Left cardiac atrium (tissue), 4 donors: ENCODE measurements around the gene RASGRP2. TPM values are rescaled to one million over a fixed set of nuclear protein-coding genes. Genes with fewer than 3 reads are reported as not detected.
A peak's percentile ranks its signal among the peaks of the same experiment; 100 is the strongest.

Source experiments
- ATAC-seq, 2 donors: fragments of 200-7000 bp; cut with Tn5 transposase; one replicate each; pipeline ENCODE4 v1.9.1; 2020; ENCODE audit warnings: mild to moderate bottlenecking in 2 of 2, moderate library complexity in 2 of 2
- DNase-seq: peaks from one replicate; pipeline ENCODE4 v3.0.0-alpha.2; 2020
- intact Hi-C, 2 donors: fragments of 100-400 bp; cut with DNase I; formaldehyde crosslinking; loops; one replicate each; pipeline versions ENCODE4 v1.14.1 to v1.15.1; 2022 to 2023
- total RNA-seq, 2 donors: library from RNA; stranded (reverse); fragmentation: NEBNext Ultra II Directional; extraction: Animal tissue kit (Norgen Biotek cat#: 25700); gene quantifications; one replicate each; pipeline ENCODE4 v1.2.1, GENCODE V29; 2021
- donor health status: DM: no; HTN: yes; CAD: no.
- donor health status: DM: no; HTN: yes; CAD: no; lungs with severe emphysema.
- donor health status: DM: yes; HTN: yes; CAD: no.
- donor health status: Dilated cardiomyopathy.

The RASGRP2 gene
- total RNA-seq, 2 donors from 2014 or later, result 25.3 to 37.1 TPM

GRCh38 chr11:64724863-64725532 lies 18.9 kb downstream of the RASGRP2 start:
- no peak for ATAC-seq
- intact Hi-C loops, result loop anchor here (5.0 kb wide), 1 partner anchor 38 kb away; no protein-coding TSS in a partner anchor
- DNase-seq, result no peak

DNA sequence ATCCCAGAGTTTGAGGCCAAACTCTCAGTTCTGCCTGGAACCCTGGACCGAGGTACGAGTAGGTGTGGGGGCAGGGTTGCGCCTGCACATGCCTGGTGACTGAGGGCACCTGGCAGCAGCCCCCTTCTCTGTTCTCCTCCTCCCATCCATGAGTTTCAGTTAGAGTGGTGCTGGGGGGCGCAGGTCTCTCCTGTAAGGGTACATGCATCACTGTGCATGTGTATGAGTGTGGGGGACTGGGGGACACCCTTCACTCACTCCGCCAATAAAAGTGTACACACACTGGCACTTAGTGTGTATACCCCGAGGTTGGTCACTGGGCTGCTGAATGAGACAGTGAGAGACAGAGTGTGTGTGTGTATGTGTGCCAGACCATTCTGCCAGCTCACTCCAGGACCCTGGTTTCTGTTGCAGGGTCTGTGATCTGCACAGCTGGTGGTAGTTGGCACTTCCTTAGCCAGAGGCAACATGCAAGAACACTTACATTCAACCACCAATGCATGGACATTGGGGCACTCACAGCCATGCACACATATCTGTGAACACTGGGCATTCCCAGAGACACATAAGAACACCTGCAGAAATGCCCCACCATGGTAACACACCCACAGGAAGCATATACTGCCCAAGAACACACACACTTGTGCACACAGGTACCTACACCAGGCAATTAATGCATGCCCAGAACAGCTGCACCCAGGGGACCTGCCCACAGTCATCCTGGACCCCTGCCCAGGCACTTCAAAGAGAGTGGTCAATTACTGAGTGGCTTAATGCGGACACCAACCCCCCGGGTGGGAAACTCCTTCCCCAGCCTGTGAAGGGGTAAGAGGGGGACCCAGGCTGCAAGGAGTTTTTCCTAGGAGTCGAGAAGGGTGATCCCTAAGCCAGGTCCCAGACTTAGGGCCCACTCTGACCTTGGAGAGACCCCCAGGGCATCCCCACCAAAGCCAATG lies 19.8 kb downstream of the RASGRP2 start:
- intact Hi-C loops, result loop anchor here (5.0 kb wide), 1 partner anchor 37 kb away; no protein-coding TSS in a partner anchor
- ATAC-seq (no peak), DNase-seq (no peak)

GRCh38 chr11:64723117-64723906 lies 20.6 kb downstream of the RASGRP2 start, which contains the start of gene NRXN2:
TSS of gene NRXN2 (minus strand) at chr11:64723197. CDS start at chr11:64713699, 9,498 bp downstream.
- ATAC-seq, result peak; percentile 98
- DNase-seq, result peak; percentile 90
- intact Hi-C loops, result loop anchor here (5.0 kb wide), 1 partner anchor 36 kb away; no protein-coding TSS in a partner anchor

GRCh38 chr11:64722141-64723065 lies 21.5 kb downstream of the RASGRP2 start:
- intact Hi-C loops, result loop anchor here (5.0 kb wide), 1 partner anchor 35 kb away; no protein-coding TSS in a partner anchor
- no peak for ATAC-seq
- DNase-seq, result no peak

DNA sequence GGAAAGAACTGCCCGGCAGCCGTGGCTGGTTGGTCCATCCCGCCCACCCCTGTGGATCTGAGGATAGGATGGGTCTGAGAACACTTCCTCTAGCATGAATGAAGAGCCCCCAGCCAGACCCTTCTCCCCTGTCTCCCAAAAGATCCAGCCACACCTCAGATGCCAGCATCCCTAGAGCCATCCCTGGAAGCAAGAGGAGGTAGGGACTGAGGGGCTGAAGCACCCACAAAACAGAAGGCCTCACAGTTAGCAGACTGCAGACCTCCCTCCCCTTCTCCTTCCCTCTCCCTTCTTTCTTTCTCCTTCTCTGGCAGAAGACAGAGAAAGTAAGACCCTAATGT lies 22.6 kb downstream of the RASGRP2 start:
- no peak for ATAC-seq
- no peak for DNase-seq
- intact Hi-C loops, result loop anchor here (2.0 to 5.0 kb wide), 2 partner anchors 34 to 169 kb away; no protein-coding TSS in a partner anchor

DNA sequence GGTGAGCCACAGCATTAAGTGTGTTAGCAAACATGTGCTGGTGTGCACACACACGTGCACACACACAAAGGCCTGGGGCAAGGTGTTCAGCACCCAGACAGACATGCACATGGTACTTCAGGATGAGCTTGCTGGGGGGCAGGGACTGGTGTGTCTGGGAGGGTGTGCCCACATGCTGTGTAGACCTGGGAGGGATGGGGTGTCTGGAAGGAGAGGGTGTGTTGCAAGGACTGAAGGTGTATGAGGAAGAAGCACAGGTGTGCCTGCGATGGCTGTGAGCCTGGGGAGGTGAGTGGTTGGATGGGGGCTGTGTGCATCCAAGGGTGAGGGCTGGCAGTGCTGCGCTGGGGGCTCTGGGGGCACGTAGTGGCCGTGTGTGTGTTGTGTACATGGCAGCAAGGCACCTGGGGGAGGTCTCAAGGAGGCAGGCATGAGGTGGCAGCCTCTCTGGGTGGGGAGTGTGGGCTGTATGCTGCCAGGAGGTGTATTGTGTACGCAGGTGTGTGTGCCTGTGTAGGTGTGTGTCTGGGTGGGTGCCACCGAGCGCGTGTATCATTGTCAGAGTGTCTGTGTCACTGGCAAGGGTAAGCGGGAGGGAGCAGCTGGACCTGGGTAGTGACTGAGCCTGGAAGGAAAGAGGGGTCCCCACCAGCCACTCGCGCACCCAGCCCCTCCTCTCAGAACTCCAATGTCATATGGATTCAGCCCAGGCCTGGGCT lies 23.1 kb downstream of the RASGRP2 start:
- no peak for DNase-seq
- ATAC-seq, result no peak
- intact Hi-C loops, result loop anchor here (2.0 to 5.0 kb wide), 2 partner anchors 33 to 168 kb away; no protein-coding TSS in a partner anchor

- ATAC-seq (no peak), DNase-seq (no peak)
- intact Hi-C loops, result loop anchor here (2.0 to 5.0 kb wide), 2 partner anchors 33 to 167 kb away; no protein-coding TSS in a partner anchor
These were observed 23.8 kb downstream of the RASGRP2 start for GRCh38 chr11:64720167-64720566.

- intact Hi-C loops, result no loop called here
- no peak for ATAC-seq
These were observed 24.5 kb downstream of the RASGRP2 start for GRCh38 chr11:64719406-64719805.

DNA sequence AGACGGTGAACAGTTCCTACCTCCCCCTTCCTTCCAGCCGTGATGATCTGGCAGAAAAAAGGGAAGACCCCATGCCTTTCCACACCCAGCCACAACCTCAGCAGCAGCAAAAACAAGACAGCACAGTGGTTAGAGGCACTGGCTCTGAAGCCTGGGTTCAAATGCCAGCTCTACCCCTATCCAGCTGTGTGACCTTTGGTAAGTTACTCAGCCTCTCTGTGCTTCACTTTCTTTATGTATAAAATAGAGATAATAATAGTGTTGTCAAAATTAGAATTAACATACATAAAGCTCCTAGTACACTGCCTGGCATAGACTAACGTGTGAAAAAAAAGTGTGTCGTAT lies 25.2 kb downstream of the RASGRP2 start:
- intact Hi-C loops, result no loop called here
- no peak for DNase-seq
- ATAC-seq, result no peak

More at GRCh38 chr11:64719406-64719805, 24.5 kb downstream of the RASGRP2 start:
- no peak for DNase-seq

DNA sequence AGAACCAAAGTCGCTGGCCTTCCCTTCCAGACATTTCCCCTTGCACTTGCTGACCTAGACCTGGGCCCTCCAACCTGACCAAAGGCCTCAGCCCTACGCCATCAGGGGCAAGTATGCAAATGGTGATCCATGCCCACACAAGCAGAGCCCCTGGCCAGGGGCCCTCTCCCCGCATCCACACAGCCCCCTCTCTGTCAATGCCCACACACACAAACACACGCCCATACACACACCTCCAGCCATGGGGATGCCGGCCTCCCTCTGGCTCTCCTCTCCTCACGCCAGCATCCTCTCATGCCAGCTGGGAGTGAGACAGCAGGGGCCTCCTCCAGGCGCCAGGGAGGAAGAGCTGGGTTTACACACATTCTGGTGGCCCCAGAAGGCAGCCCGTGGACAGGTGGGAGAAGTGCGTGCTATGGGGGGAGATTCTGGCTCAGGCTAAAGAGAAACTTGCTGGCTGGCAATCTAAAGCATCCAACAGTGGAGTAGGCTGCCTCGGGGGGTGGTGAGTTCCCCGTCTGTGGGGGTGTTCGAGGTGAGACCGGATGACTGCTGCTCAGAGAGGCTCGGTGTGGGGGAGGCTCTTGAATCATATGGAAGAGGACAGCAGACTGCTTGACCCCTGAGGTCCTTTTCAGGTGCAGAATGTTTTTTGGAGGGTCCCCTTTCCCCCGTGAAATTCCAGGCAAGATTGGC lies 25.7 kb downstream of the RASGRP2 start:
- DNase-seq (no peak), ATAC-seq (no peak)
- intact Hi-C loops, result no loop called here

GRCh38 chr11:64717268-64717578 lies 26.7 kb downstream of the RASGRP2 start:
- intact Hi-C loops, result no loop called here
- no peak for DNase-seq
- no peak for ATAC-seq

GRCh38 chr11:64716473-64717267 lies 27.3 kb downstream of the RASGRP2 start:
- DNase-seq (no peak), ATAC-seq (no peak)
- intact Hi-C loops, result no loop called here

DNA sequence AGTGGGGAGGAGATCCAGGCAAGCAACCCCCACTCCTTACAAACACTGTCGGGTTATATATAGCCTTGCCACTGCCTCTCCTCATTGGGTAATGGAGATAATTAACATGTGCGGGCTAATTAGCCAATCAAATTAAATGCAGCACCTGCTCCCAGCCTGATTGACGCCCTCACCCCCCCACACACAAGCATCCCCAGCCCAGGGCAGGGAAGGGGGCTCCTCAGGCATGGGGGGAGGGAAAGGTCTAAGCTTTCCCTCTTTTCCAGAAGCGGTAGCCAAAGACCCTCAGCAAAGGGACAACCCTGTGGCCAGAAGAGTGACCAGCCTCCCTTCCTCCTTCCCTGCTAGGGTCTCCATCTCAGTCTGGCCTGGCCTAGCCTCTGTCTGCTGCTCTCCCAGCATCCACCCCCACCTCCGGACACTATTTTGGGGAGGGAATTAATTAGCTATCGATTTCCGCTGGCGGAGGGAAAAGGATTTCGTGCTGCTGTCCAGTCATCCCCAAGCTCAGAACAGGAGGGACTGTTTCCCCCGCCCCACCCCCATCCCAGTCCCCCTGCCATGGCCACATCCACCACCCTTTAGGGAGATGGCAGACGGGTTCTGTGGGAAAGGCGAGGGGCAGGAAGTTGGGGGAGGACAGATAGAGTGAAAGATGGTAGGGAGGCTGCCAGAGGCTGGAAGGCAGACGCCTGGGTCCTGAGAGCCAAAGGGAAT lies 28.0 kb downstream of the RASGRP2 start:
- ATAC-seq, result no peak
- DNase-seq, result no peak
- intact Hi-C loops, result no loop called here

- ATAC-seq (no peak), DNase-seq (no peak)
- intact Hi-C loops, result no loop called here
These were observed 28.8 kb downstream of the RASGRP2 start for GRCh38 chr11:64715110-64715509.

- DNase-seq (no peak), ATAC-seq (no peak)
- intact Hi-C loops, result no loop called here
These were observed 29.3 kb downstream of the RASGRP2 start for GRCh38 chr11:64714666-64715065.
